ENCODE data around the gene TM9SF3.

GRCh38 chr10:96501985-96502384, 84.8 kb downstream of the TM9SF3 start:
- TF ChIP-seq SUZ12 (IDR thresholded peaks at IDR 0.05; ENCODE audit: extremely low read depth, insufficient read depth, insufficient read length), result no peak
- TF ChIP-seq YY1 (IDR thresholded peaks at IDR 0.05; ENCODE audit: insufficient read depth, insufficient read length), result no peak
- no peak for TF ChIP-seq ZNF274 (IDR thresholded peaks at IDR 0.05; ENCODE audit: low read depth, low read length)

All from NT2/D1 (cell line).